Keratinocyte (primary cell): Measurements from ENCODE around the gene KCNC1. TPM values are rescaled to one million over a fixed set of nuclear protein-coding genes. Genes with fewer than 3 reads are reported as not detected.

ENCODE experiments used
- DNase-seq: peaks from one replicate; pipeline ENCODE4 v3.0.0-alpha.2; 2011; ENCODE audit warnings: low read depth, missing footprints, low spot score
- FAIRE-seq: peaks from 2 replicates; lab custom pipeline; 2011; peaks lifted over from hg19 to GRCh38; lab: Jason Lieb, UNC
- H2AFZ ChIP-seq: 2 replicates; pipeline ENCODE4 v1.6.0; 2012; ENCODE audit warnings: low read length, control low read depth, inconsistent platforms; ENCODE audit not compliant: control insufficient read depth
- H3K27ac ChIP-seq: 2 replicates; pipeline ENCODE4 v1.5.1; 2011; ENCODE audit warnings: low read length; ENCODE audit not compliant: control insufficient read depth, insufficient read depth
- H3K27me3 ChIP-seq: 3 replicates; pipeline ENCODE4 v1.6.0; 2011; ENCODE audit warnings: low read length; ENCODE audit not compliant: control insufficient read depth, insufficient read depth; ENCODE audit errors: extremely low read depth
- H3K36me3 ChIP-seq, 2 experiments: 2 replicates in 1 of 2; 3 replicates in 1 of 2; pipeline ENCODE4 v1.5.1; 2011; ENCODE audit warnings: low read length in 2 of 2, mild to moderate bottlenecking in 1 of 2; ENCODE audit not compliant: control insufficient read depth in 2 of 2, insufficient read depth in 2 of 2; ENCODE audit errors: extremely low read depth in 1 of 2
- H3K4me1 ChIP-seq: 3 replicates; pipeline ENCODE4 v1.5.1; 2011; ENCODE audit warnings: low read length; ENCODE audit not compliant: control insufficient read depth, insufficient read depth; ENCODE audit errors: extremely low read depth
- H3K4me2 ChIP-seq: 3 replicates; pipeline ENCODE4 v1.6.0; 2011; ENCODE audit warnings: low read depth, low read length; ENCODE audit not compliant: control insufficient read depth, insufficient read depth; ENCODE audit errors: extremely low read depth
- H3K4me3 ChIP-seq, 3 experiments: fragments of 200-600 bp in 1 of 3; sonication (generic) in 1 of 3; 2 replicates in 2 of 3; 3 replicates in 1 of 3; pipeline ENCODE4 v1.5.1; 2011 to 2016; ENCODE audit warnings: low read length in 3 of 3, mild to moderate bottlenecking in 3 of 3, control low read depth in 2 of 3, inconsistent platforms in 1 of 3, low read depth in 1 of 3, mixed read lengths in 1 of 3, mixed run types in 1 of 3, moderate library complexity in 1 of 3; ENCODE audit not compliant: control insufficient read depth in 2 of 3, insufficient read depth in 2 of 3; ENCODE audit errors: extremely low read depth in 1 of 3
- H3K79me2 ChIP-seq: 2 replicates; pipeline ENCODE4 v1.6.0; 2012; ENCODE audit warnings: low read length; ENCODE audit not compliant: control insufficient read depth, insufficient read depth
- H3K9ac ChIP-seq: 3 replicates; pipeline ENCODE4 v1.6.0; 2011; ENCODE audit warnings: low read length; ENCODE audit not compliant: control insufficient read depth, insufficient read depth; ENCODE audit errors: extremely low read depth
- H3K9me1 ChIP-seq: 3 replicates; pipeline ENCODE4 v1.6.0; 2011; ENCODE audit warnings: low read length; ENCODE audit not compliant: control insufficient read depth, insufficient read depth; ENCODE audit errors: extremely low read depth
- H3K9me3 ChIP-seq: 2 replicates; pipeline ENCODE4 v1.5.1; 2012; ENCODE audit warnings: low read depth, low read length; ENCODE audit not compliant: control insufficient read depth
- H4K20me1 ChIP-seq: 3 replicates; pipeline ENCODE4 v1.6.0; 2011; ENCODE audit warnings: low read length; ENCODE audit not compliant: control insufficient read depth, insufficient read depth; ENCODE audit errors: extremely low read depth
- CTCF ChIP-seq, 3 experiments: IDR thresholded peaks in 1 of 3; conservative IDR thresholded peaks in 1 of 3; optimal IDR thresholded peaks in 1 of 3; 2 replicates in 2 of 3; 3 replicates in 1 of 3; pipeline versions ENCODE3 to v1.5.1; 2011; ENCODE audit warnings: low read length in 3 of 3, mild to moderate bottlenecking in 3 of 3, moderate library complexity in 2 of 3, control low read depth in 1 of 3, inconsistent platforms in 1 of 3; ENCODE audit not compliant: insufficient read depth in 2 of 3; ENCODE audit errors: extremely low read depth in 1 of 3
- EZH2 ChIP-seq: IDR thresholded peaks from one replicate; pipeline ENCODE4 v1.6.1; 2012; ENCODE audit warnings: inconsistent platforms, mild to moderate bottlenecking, low read length, moderate library complexity
- dilution Hi-C: fragments of 300-500 bp; cut with MboI; formaldehyde crosslinking; loops from one replicate; pipeline ENCODE4 v1.7.0; 2020; ENCODE audit warnings: low sequenced_read_pairs; ENCODE audit not compliant: extremely low pct_ligation_motif_present
- polyA plus RNA-seq, 5 experiments: library from polyadenylated mRNA; depleted of rRNA in 3 of 5; stranded (reverse) in 3 of 5; stranded (forward) in 1 of 5; unstranded in 1 of 5; fragments of >200 nt; gene quantifications; 1 replicate in 1 of 5; 2 replicates in 3 of 5; 3 replicates in 1 of 5; pipeline versions ENCODE4 v1.2.1 to v1.2.3, GENCODE V29; 2011 to 2012; ENCODE audit warnings: missing spikeins in 2 of 5, low read depth in 1 of 5, low replicate concordance in 1 of 5

KCNC1 gene
- polyA plus RNA-seq, 1 donor (not counting 4 experiments of a cell fraction or from before 2014, with no cell fraction given), result not detected

DNA sequence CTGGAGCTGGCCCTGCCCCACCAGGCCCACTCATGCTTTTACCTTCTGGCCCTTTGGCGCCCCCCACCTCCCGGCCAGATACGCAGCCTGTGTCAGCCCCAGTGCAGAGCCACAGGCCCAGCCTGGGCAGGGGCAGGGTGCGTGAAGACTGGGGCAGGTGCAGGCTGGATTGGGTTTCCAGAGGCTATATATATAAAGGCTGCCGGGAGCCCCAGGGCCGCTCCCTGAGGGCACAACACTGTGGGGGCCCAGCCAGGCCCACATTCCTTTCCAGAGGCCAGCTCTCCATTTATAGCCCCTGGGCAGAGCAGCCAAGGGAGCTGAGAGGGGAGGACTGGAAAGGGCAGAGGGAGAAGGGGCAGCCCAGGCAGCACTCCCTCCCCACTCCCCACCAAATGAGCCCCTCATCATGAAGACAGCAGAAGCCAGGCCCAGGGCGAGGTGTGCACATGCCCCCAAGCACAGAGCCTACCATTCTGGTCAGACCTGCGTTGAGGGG, 20.2 kb upstream of the KCNC1 start:
- FAIRE-seq (no peak), DNase-seq (no peak)
- H3K79me2 ChIP-seq, result no peaks in the 10 kb centered on the region
- no peak overlapping the region for H3K9ac ChIP-seq
- no peaks in the 10 kb centered on the region for H3K4me1 ChIP-seq
- no peaks in the 10 kb centered on the region for H3K36me3 ChIP-seq
- no peaks in the 10 kb centered on the region for H4K20me1 ChIP-seq
- TF ChIP-seq EZH2, result no peak
- peak in 1 of 3 experiments; percentile 3 for TF ChIP-seq CTCF (optimal IDR thresholded peaks at IDR 0.05 in 1 of 3, IDR thresholded peaks at IDR 0.05 in 1 of 3, conservative IDR thresholded peaks at IDR 0.05 in 1 of 3; ENCODE audit: extremely low read depth in 1 of 3, insufficient read depth in 2 of 3, low read length in 3 of 3)
- H3K9me1 ChIP-seq, result no peaks in the 10 kb centered on the region
- dilution Hi-C loops, result no loop called here
- no peak overlapping the region for H3K4me3 ChIP-seq
- no peak overlapping the region for H3K4me2 ChIP-seq
- no peaks in the 10 kb centered on the region for H3K9me3 ChIP-seq
- peaks cover 33% of the 10 kb centered on the region for H3K27me3 ChIP-seq
- H2AFZ ChIP-seq, result no peak overlapping the region
- H3K27ac ChIP-seq, result no peak overlapping the region

DNA sequence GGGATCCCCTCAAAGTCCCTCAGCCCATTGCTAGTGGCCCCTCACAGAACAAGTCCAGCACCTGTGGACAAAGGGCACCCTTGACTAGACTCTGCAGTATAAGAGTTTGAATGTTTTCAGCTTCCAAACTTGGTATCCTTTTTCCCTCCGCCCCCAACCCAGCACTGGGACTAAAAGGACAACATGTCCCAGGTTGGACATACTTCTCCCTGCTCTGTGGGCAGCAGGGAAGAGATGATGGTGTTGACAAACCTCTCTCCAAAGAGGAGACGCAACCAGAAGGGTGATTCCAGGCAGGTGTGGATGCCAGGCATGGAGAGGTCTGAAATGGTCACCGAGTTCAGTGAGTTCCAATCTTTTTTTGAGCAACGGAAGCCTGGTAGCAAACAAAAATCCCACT, 19.7 kb upstream of the KCNC1 start:
- Histone ChIP-seq H3K4me2 (no peak overlapping the region), H3K9ac (no peak overlapping the region), H3K36me3 (no peaks in the 10 kb centered on the region), H3K27me3 (peaks cover 37% of the 10 kb centered on the region), H3K4me3 (no peak overlapping the region), H2AFZ (no peak overlapping the region), H3K27ac (no peak overlapping the region), H3K4me1 (no peaks in the 10 kb centered on the region), H3K9me3 (no peaks in the 10 kb centered on the region), H4K20me1 (no peaks in the 10 kb centered on the region), H3K9me1 (no peaks in the 10 kb centered on the region), H3K79me2 (no peaks in the 10 kb centered on the region)
- TF ChIP-seq EZH2 (no peak), CTCF (optimal IDR thresholded peaks at IDR 0.05 in 1 of 3, IDR thresholded peaks at IDR 0.05 in 1 of 3, conservative IDR thresholded peaks at IDR 0.05 in 1 of 3; ENCODE audit: extremely low read depth in 1 of 3, insufficient read depth in 2 of 3, low read length in 3 of 3) (no peak)
- dilution Hi-C loops, result no loop called here
- FAIRE-seq (no peak), DNase-seq (no peak)
